ENCODE measurements around the gene FGD1.
"Not testable (repeated sequence)": the region's sequence is repeated elsewhere in the genome, so short reads cannot be mapped to it uniquely, and the experiment has no call there.

The FGD1 gene

DNA sequence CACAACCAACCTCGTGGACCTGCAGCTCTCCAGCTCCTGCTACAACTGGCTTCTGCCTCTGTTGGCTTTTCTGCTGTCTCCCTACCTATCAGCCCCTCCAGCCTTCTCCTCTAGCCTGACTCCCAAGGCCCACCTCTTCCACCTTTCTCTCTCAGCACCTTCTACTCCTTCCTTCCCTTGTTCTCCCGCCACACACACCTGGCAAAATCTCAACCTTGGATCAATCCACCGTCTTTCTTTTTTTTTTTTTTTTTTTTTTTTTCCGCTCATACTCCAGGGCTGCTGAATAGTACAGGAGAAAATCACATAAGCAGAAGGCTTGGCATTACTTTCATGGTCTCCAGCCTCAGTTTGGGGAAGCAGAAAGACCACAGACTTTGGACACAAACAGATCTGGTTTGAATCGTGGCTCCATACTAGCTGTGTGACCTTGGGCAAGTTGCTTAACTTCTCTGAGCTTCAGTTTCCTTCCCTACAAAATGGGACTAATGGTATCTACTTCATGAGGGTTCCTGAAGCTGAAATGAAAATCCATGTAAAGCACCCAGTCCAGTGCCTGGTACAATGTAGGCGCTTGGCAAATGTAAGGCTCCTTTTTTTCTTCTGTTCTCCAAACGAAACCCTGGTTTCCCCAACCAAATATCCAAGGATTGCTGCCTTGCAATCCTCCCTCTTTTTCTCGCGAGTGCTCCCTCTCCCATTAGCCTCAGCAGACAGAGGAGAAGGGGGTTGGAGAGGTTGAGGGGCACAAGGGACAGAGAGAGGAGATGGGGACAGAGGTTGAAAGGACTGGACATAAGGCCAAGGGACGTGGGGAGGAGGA is 1.7 kb downstream of the FGD1 start:
- Histone ChIP-seq H3K4me3 (replicated peaks; ENCODE audit: low read depth, low read length) (no peak overlapping the region), H3K27me3 (replicated peaks; ENCODE audit: control insufficient read depth, insufficient read depth, low read length) (no peaks in the 10 kb centered on the region), H3K36me3 (ENCODE audit: control insufficient read depth, insufficient read depth, low read length) (no peaks in the 10 kb centered on the region)
- TF ChIP-seq CTCF (IDR thresholded peaks at IDR 0.05; ENCODE audit: insufficient read depth, low read length, poor library complexity, severe bottlenecking): no peak
- DNase-seq (ENCODE audit: extremely low read depth, insufficient read length): no peak

DNA sequence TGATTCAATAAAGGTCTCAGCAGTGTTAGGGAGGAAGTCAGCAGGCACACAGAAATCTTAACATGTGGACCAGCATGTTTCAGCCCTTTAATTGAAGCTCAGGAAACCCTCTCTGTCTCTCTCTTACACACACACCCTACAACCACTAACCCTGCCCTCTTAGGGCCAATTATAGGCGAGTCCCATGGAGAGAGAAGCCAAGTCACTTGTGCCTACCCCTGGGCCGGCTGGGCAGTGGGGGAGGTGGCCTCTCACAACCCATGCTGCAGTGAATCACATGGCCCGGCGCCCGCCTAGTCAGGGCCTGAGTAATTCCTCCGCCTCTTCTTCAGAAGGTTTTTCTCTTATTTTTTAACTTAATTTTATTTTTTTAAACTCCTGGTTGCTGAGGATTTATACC is 3.7 kb downstream of the FGD1 start:
- H3K4me3 ChIP-seq (replicated peaks; ENCODE audit: low read depth, low read length): no peak overlapping the region
- DNase-seq (ENCODE audit: extremely low read depth, insufficient read length): no peak

GRCh38 chrX:54489819-54490218 is 6.2 kb downstream of the FGD1 start:
- not testable (repeated sequence) for H3K27me3 ChIP-seq (replicated peaks; ENCODE audit: control insufficient read depth, insufficient read depth, low read length); H3K36me3 ChIP-seq (ENCODE audit: control insufficient read depth, insufficient read depth, low read length); DNase-seq (ENCODE audit: extremely low read depth, insufficient read length); H3K4me3 ChIP-seq (replicated peaks; ENCODE audit: low read depth, low read length)

More for the DNA sequence above, 3.7 kb downstream of the FGD1 start:
- Histone ChIP-seq H3K27me3 (replicated peaks; ENCODE audit: control insufficient read depth, insufficient read depth, low read length) (no peaks in the 10 kb centered on the region), H3K36me3 (ENCODE audit: control insufficient read depth, insufficient read depth, low read length) (no peaks in the 10 kb centered on the region)
- TF ChIP-seq CTCF (IDR thresholded peaks at IDR 0.05; ENCODE audit: insufficient read depth, low read length, poor library complexity, severe bottlenecking): no peak

DNA sequence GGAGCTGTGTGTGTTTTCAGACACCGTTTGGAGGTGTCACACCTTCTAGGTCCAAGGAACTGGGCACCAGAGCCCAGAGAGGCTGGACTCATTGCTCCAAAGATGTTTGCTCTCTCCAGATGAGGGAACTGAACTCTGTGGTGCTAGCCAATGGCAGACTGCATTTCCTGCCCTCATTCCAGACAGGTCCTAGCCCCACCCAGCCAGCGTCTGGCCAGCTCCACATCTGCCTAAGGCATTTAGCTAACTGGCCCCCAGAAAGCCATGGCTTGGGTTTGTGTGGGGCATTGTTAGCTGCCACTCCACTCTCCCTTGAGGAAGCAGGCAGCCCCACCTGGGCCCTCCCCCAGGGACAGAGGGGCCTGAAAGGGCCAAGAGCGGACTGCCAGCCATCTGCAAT is 11.4 kb downstream of the FGD1 start:
- Histone ChIP-seq H3K36me3 (ENCODE audit: control insufficient read depth, insufficient read depth, low read length) (no peaks in the 10 kb centered on the region), H3K4me3 (replicated peaks; ENCODE audit: low read depth, low read length) (no peak overlapping the region), H3K27me3 (replicated peaks; ENCODE audit: control insufficient read depth, insufficient read depth, low read length) (no peaks in the 10 kb centered on the region)
- no peak for TF ChIP-seq CTCF (IDR thresholded peaks at IDR 0.05; ENCODE audit: insufficient read depth, low read length, poor library complexity, severe bottlenecking)
- DNase-seq (ENCODE audit: extremely low read depth, insufficient read length): no peak

- Histone ChIP-seq H3K27me3 (replicated peaks; ENCODE audit: control insufficient read depth, insufficient read depth, low read length) (no peaks in the 10 kb centered on the region), H3K36me3 (ENCODE audit: control insufficient read depth, insufficient read depth, low read length) (no peaks in the 10 kb centered on the region), H3K4me3 (replicated peaks; ENCODE audit: low read depth, low read length) (no peak overlapping the region)
- no peak for DNase-seq (ENCODE audit: extremely low read depth, insufficient read length)
- TF ChIP-seq CTCF (IDR thresholded peaks at IDR 0.05; ENCODE audit: insufficient read depth, low read length, poor library complexity, severe bottlenecking): no peak
These were observed 12.1 kb downstream of the FGD1 start for GRCh38 chrX:54483946-54484345.

DNA sequence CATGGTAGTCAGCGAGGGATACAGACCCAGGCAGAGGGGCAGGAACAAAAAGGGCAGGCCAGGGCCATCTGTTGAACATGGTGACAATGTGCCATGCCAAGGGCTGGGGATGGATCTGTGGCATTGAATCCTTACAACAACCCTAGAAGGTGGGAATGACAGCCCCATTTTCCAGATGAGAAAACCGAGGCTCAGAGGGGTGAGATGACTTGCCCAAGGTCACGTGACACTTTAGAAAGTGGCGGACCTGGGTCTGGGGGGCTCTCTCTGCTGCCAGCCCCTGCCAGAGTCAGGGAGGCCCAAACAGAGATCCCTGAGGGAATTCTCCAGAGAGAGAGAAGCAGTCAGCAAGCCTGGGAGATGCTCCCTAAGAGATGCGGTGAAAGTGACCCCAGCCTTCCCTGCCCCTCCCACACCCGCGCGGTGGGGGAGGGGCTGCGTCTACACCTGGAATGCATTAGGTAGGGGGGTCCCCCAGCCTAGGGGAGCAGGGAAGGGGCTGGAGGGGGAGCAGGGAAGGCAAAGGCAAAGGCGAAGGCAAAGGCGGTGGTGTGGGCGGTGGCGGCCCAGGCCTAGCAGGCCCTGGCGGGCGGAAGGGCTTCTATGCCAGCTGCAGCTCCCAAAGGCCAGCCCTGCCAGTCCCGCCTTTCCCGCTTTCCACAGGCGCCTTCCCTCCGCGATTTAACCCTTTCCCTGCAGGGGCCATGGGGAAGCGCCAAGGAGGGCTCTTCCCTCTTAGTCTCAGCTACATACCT is 13.0 kb downstream of the FGD1 start:
- Histone ChIP-seq H3K4me3 (replicated peaks; ENCODE audit: low read depth, low read length) (no peak overlapping the region), H3K36me3 (ENCODE audit: control insufficient read depth, insufficient read depth, low read length) (no peaks in the 10 kb centered on the region), H3K27me3 (replicated peaks; ENCODE audit: control insufficient read depth, insufficient read depth, low read length) (no peaks in the 10 kb centered on the region)
- TF ChIP-seq CTCF (IDR thresholded peaks at IDR 0.05; ENCODE audit: insufficient read depth, low read length, poor library complexity, severe bottlenecking): no peak
- no peak for DNase-seq (ENCODE audit: extremely low read depth, insufficient read length)
